Trophoblast cell (in vitro differentiated cells and primary cell): ENCODE measurements around the gene TSPAN31.

Source experiments
- DNase-seq, 2 donors: peaks; one replicate each; pipeline ENCODE4 v3.0.0-alpha.2; 2016
- H2AFZ ChIP-seq: 2 replicates; pipeline ENCODE4 v1.6.1; 2013; ENCODE audit warnings: low read length, moderate library complexity, mild to moderate bottlenecking; ENCODE audit not compliant: insufficient read depth, poor library complexity
- H2AK5ac ChIP-seq: 2 replicates; pipeline ENCODE4 v1.6.1; 2013; ENCODE audit warnings: mild to moderate bottlenecking, low read length
- H2BK120ac ChIP-seq: 2 replicates; pipeline ENCODE4 v1.6.1; 2013; ENCODE audit warnings: low read length, mild to moderate bottlenecking, moderate library complexity; ENCODE audit not compliant: insufficient read depth, poor library complexity
- H2BK12ac ChIP-seq: 2 replicates; pipeline ENCODE4 v1.6.1; 2013; ENCODE audit warnings: mild to moderate bottlenecking, low read length, moderate library complexity
- H2BK5ac ChIP-seq: 2 replicates; pipeline ENCODE4 v1.6.1; 2013; ENCODE audit warnings: low read length, low read depth, moderate library complexity, mild to moderate bottlenecking; ENCODE audit not compliant: poor library complexity
- H3K14ac ChIP-seq: 2 replicates; pipeline ENCODE4 v1.6.1; 2013; ENCODE audit warnings: mild to moderate bottlenecking, low read length
- H3K18ac ChIP-seq: 2 replicates; pipeline ENCODE4 v1.6.1; 2013; ENCODE audit warnings: mild to moderate bottlenecking, low read length
- H3K23ac ChIP-seq: 2 replicates; pipeline ENCODE4 v1.6.1; 2013; ENCODE audit warnings: low read length
- H3K27ac ChIP-seq: 2 replicates; pipeline ENCODE4 v1.5.1; 2013; ENCODE audit warnings: low read depth, mild to moderate bottlenecking, inconsistent platforms, low read length, moderate library complexity
- H3K27me3 ChIP-seq: 2 replicates; pipeline ENCODE4 v1.6.1; 2013; ENCODE audit warnings: inconsistent platforms, mild to moderate bottlenecking, low read length, moderate library complexity; ENCODE audit not compliant: insufficient read depth
- H3K36me3 ChIP-seq, 2 experiments: 1 replicate in 1 of 2; 2 replicates in 1 of 2; pipeline ENCODE4 v1.6.1; 2013; ENCODE audit warnings: low read length in 2 of 2, mild to moderate bottlenecking in 2 of 2, moderate library complexity in 1 of 2; ENCODE audit not compliant: insufficient read depth in 2 of 2, control insufficient read depth in 1 of 2
- H3K4ac ChIP-seq: 2 replicates; pipeline ENCODE4 v1.6.1; 2013; ENCODE audit warnings: low read depth, mild to moderate bottlenecking, low read length, moderate library complexity
- H3K4me1 ChIP-seq, 2 experiments: 1 replicate in 1 of 2; 2 replicates in 1 of 2; pipeline ENCODE4 v1.6.1; 2013; ENCODE audit warnings: low read length in 2 of 2, mild to moderate bottlenecking in 2 of 2, moderate library complexity in 1 of 2; ENCODE audit not compliant: insufficient read depth in 2 of 2, control insufficient read depth in 1 of 2
- H3K4me2 ChIP-seq: 2 replicates; pipeline ENCODE4 v1.6.1; 2013; ENCODE audit warnings: inconsistent platforms, mild to moderate bottlenecking, low read length, moderate library complexity
- H3K4me3 ChIP-seq: 2 replicates; pipeline ENCODE4 v1.5.1; 2013; ENCODE audit warnings: mild to moderate bottlenecking, low read depth, low read length, inconsistent platforms
- H3K79me1 ChIP-seq: one replicate; pipeline ENCODE4 v1.6.1; 2013; ENCODE audit warnings: low read length
- H3K79me2 ChIP-seq: 2 replicates; pipeline ENCODE4 v1.6.1; 2013; ENCODE audit warnings: low read length, mild to moderate bottlenecking; ENCODE audit not compliant: control insufficient read depth, insufficient read depth, poor library complexity
- H3K9ac ChIP-seq: 2 replicates; pipeline ENCODE4 v1.6.1; 2013; ENCODE audit warnings: mild to moderate bottlenecking, low read length
- H3K9me3 ChIP-seq: 2 replicates; pipeline ENCODE4 v1.6.1; 2013; ENCODE audit warnings: low read depth, mild to moderate bottlenecking, control low read depth, inconsistent platforms, low read length; ENCODE audit not compliant: insufficient read depth
- H4K12ac ChIP-seq: 2 replicates; pipeline ENCODE4 v1.6.1; 2013; ENCODE audit warnings: low read depth, mild to moderate bottlenecking, low read length, moderate library complexity
- H4K8ac ChIP-seq: 2 replicates; pipeline ENCODE4 v1.6.1; 2013; ENCODE audit warnings: low read depth, mild to moderate bottlenecking, low read length, moderate library complexity
- H4K91ac ChIP-seq: one replicate; pipeline ENCODE4 v1.6.1; 2013; ENCODE audit warnings: low read depth, mild to moderate bottlenecking, low read length, moderate library complexity
- WGBS: extraction: QIAGEN DNeasy Blood & Tissue Kit; methylation state at CpG from one replicate; pipeline ENCODE4 v1.1.7; 2013; ENCODE audit warnings: missing lambda C conversion rate; ENCODE audit not compliant: insufficient read length, insufficient coverage; ENCODE audit errors: extremely low coverage; 5-methylcytosine and 5-hydroxymethylcytosine counted together

The TSPAN31 gene

GRCh38 chr12:57734591-57734990 lies 10.2 kb upstream of the TSPAN31 start:
- no peaks in the 10 kb centered on the region for H3K79me2 ChIP-seq
- H3K36me3 ChIP-seq: no peaks in the 10 kb centered on the region
- H3K79me1 ChIP-seq: no peaks in the 10 kb centered on the region
- H3K4ac ChIP-seq: no peak overlapping the region
- peaks cover 59% of the 10 kb centered on the region for H3K27me3 ChIP-seq
- H4K12ac ChIP-seq: no peak overlapping the region
- H2BK5ac ChIP-seq: no peak overlapping the region
- WGBS: no CpG with 5 or more reads among the region's 4 CpGs
- H2AFZ ChIP-seq: no peak overlapping the region
- H3K14ac ChIP-seq: no peak overlapping the region
- H3K4me3 ChIP-seq: no peak overlapping the region
- H3K9ac ChIP-seq: no peak overlapping the region
- H2AK5ac ChIP-seq: no peak overlapping the region
- peaks cover 0 to 7% of the 10 kb centered on the region in 2 experiments for H3K4me1 ChIP-seq
- H2BK120ac ChIP-seq: no peak overlapping the region
- H3K23ac ChIP-seq: no peak overlapping the region
- no peak overlapping the region for H3K4me2 ChIP-seq
- peak; percentile 24 to 33 for DNase-seq
- H3K27ac ChIP-seq: no peak overlapping the region
- peaks cover 4% of the 10 kb centered on the region for H3K9me3 ChIP-seq
- no peak overlapping the region for H3K18ac ChIP-seq
- no peak overlapping the region for H4K8ac ChIP-seq
- H4K91ac ChIP-seq: no peak overlapping the region
- H2BK12ac ChIP-seq: no peak overlapping the region

GRCh38 chr12:57735198-57735855 lies 9.5 kb upstream of the TSPAN31 start:
- Histone ChIP-seq H3K14ac (no peak overlapping the region), H3K27ac (no peak overlapping the region), H3K36me3 (no peaks in the 10 kb centered on the region)

GRCh38 chr12:57735952-57736740 lies 8.7 kb upstream of the TSPAN31 start:
- Histone ChIP-seq H3K79me1 (no peaks in the 10 kb centered on the region), H2BK12ac (no peak overlapping the region), H3K18ac (no peak overlapping the region), H3K9me3 (peaks cover 7% of the 10 kb centered on the region), H2AK5ac (no peak overlapping the region), H3K27ac (no peak overlapping the region), H2BK5ac (no peak overlapping the region), H2AFZ (no peak overlapping the region), H3K4me1 (peaks cover 0 to 7% of the 10 kb centered on the region in 2 experiments), H4K12ac (no peak overlapping the region), H4K8ac (no peak overlapping the region), H3K14ac (no peak overlapping the region), H3K4ac (no peak overlapping the region), H3K36me3 (no peaks in the 10 kb centered on the region), H4K91ac (no peak overlapping the region), H3K79me2 (no peaks in the 10 kb centered on the region), H3K23ac (no peak overlapping the region), H2BK120ac (no peak overlapping the region), H3K4me2 (peak overlapping the region; percentile 29), H3K27me3 (peaks cover 74% of the 10 kb centered on the region), H3K4me3 (no peak overlapping the region), H3K9ac (no peak overlapping the region)
- no CpG with 5 or more reads among the region's 49 CpGs for WGBS
- peak in 1 of 2 donors; percentile 31 for DNase-seq

More at GRCh38 chr12:57735198-57735855, 9.5 kb upstream of the TSPAN31 start:
- Histone ChIP-seq H2BK5ac (no peak overlapping the region), H3K79me1 (no peaks in the 10 kb centered on the region), H4K91ac (no peak overlapping the region), H3K4me2 (no peak overlapping the region), H3K23ac (no peak overlapping the region), H4K8ac (no peak overlapping the region), H2BK12ac (no peak overlapping the region), H3K4me1 (peaks cover 0 to 7% of the 10 kb centered on the region in 2 experiments), H3K18ac (no peak overlapping the region), H3K79me2 (no peaks in the 10 kb centered on the region), H3K27me3 (peaks cover 66% of the 10 kb centered on the region), H4K12ac (no peak overlapping the region), H2AK5ac (no peak overlapping the region), H2AFZ (no peak overlapping the region), H3K9ac (no peak overlapping the region), H3K4ac (no peak overlapping the region), H3K9me3 (peaks cover 4% of the 10 kb centered on the region), H2BK120ac (no peak overlapping the region), H3K4me3 (no peak overlapping the region)
- WGBS: no CpG with 5 or more reads among the region's 8 CpGs
- DNase-seq: no peak

- peaks cover 8% of the 10 kb centered on the region for H3K9me3 ChIP-seq
- no peak overlapping the region for H3K27ac ChIP-seq
- no peak overlapping the region for H3K9ac ChIP-seq
- no peak overlapping the region for H3K4me3 ChIP-seq
- H3K4me1 ChIP-seq: peaks cover 0 to 7% of the 10 kb centered on the region in 2 experiments
- no peak overlapping the region for H3K14ac ChIP-seq
- no peak overlapping the region for H3K18ac ChIP-seq
- H3K27me3 ChIP-seq: peaks cover 79% of the 10 kb centered on the region
- H2AK5ac ChIP-seq: no peak overlapping the region
- no peak overlapping the region for H4K12ac ChIP-seq
- H3K23ac ChIP-seq: no peak overlapping the region
- H4K8ac ChIP-seq: no peak overlapping the region
- H3K4me2 ChIP-seq: no peak overlapping the region
- no peaks in the 10 kb centered on the region for H3K79me1 ChIP-seq
- no peak overlapping the region for H2BK120ac ChIP-seq
- H4K91ac ChIP-seq: no peak overlapping the region
- H2AFZ ChIP-seq: no peak overlapping the region
- no peak overlapping the region for H2BK5ac ChIP-seq
- H3K4ac ChIP-seq: no peak overlapping the region
- no peak overlapping the region for H2BK12ac ChIP-seq
- DNase-seq: no peak
- no peaks in the 10 kb centered on the region for H3K36me3 ChIP-seq
- no CpG with 5 or more reads among the region's 31 CpGs for WGBS
- H3K79me2 ChIP-seq: no peaks in the 10 kb centered on the region
Measured at GRCh38 chr12:57736741-57737466, 7.9 kb upstream of the TSPAN31 start.
